SK-N-SH treated with all-trans-retinoic acid at 6 μM for 48 hours (cell line): Measurements from ENCODE around the gene PMVK.

ENCODE experiments used
- ATAC-seq: fragments of 200-7000 bp; cut with Tn5 transposase; 3 replicates; pipeline ENCODE4 v1.9.1; 2020; ENCODE audit warnings: mild to moderate bottlenecking, moderate library complexity
- ARNTL ChIP-seq: fragments of 450-650 bp; formaldehyde crosslinking; IDR thresholded peaks from 2 replicates; pipeline ENCODE4 v1.5.0; 2020; ENCODE audit warnings: low read depth, mild to moderate bottlenecking, moderate library complexity, borderline replicate concordance
- BACH2 ChIP-seq: fragments of 250-450 bp; sonication (Bioruptor Pico); IDR thresholded peaks from 2 replicates; pipeline ENCODE4 v1.9.0; 2021; ENCODE audit warnings: mild to moderate bottlenecking, borderline replicate concordance
- CSDC2 ChIP-seq: fragments of 250-450 bp; sonication (Bioruptor Pico); IDR thresholded peaks from 2 replicates; pipeline ENCODE4 v1.5.0; 2020; ENCODE audit warnings: mild to moderate bottlenecking, moderate library complexity
- PPARA ChIP-seq: fragments of 250-450 bp; sonication (Bioruptor Pico); IDR thresholded peaks from 2 replicates; pipeline ENCODE4 v1.5.0; 2020; ENCODE audit warnings: mild to moderate bottlenecking, borderline replicate concordance
- RARB ChIP-seq: fragments of 250-450 bp; sonication (Bioruptor Pico); IDR thresholded peaks from 2 replicates; pipeline ENCODE4 v1.8.0; 2021; ENCODE audit warnings: mild to moderate bottlenecking, moderate library complexity
- TCF4 ChIP-seq: fragments of 250-450 bp; sonication (Bioruptor Pico); IDR thresholded peaks from 2 replicates; pipeline ENCODE4 v1.8.0; 2021; ENCODE audit warnings: mild to moderate bottlenecking, moderate library complexity, borderline replicate concordance
- TOX ChIP-seq: fragments of 250-450 bp; sonication (Bioruptor Pico); IDR thresholded peaks from 2 replicates; pipeline ENCODE4 v1.8.0; 2021; ENCODE audit warnings: mild to moderate bottlenecking, moderate library complexity, borderline replicate concordance
- ZC3H10 ChIP-seq: fragments of 250-450 bp; sonication (Bioruptor Pico); IDR thresholded peaks from 2 replicates; pipeline ENCODE4 v1.5.1; 2021; ENCODE audit warnings: mild to moderate bottlenecking, moderate library complexity
- ZFP3 ChIP-seq: fragments of 250-450 bp; sonication (Bioruptor Pico); IDR thresholded peaks from 2 replicates; pipeline ENCODE4 v1.5.0; 2020; ENCODE audit warnings: mild to moderate bottlenecking, moderate library complexity
- ZFP30 ChIP-seq: fragments of 450-650 bp; formaldehyde crosslinking; IDR thresholded peaks from 2 replicates; pipeline ENCODE4 v1.5.0; 2022; ENCODE audit warnings: mild to moderate bottlenecking, moderate library complexity
- ZNF565 ChIP-seq: fragments of 450-650 bp; formaldehyde crosslinking; conservative IDR thresholded peaks from 2 replicates; pipeline ENCODE4 v1.5.0; 2020; ENCODE audit warnings: low read depth, mild to moderate bottlenecking, moderate library complexity
- ZNF8 ChIP-seq: fragments of 450-650 bp; formaldehyde crosslinking; IDR thresholded peaks from 2 replicates; pipeline ENCODE4 v1.5.0; 2020; ENCODE audit warnings: mild to moderate bottlenecking, moderate library complexity
- TF ChIP-seq, protein P1 (sequence below): fragments of 250-450 bp; sonication (Bioruptor Pico); IDR thresholded peaks from 2 replicates; pipeline ENCODE4 v1.5.1; 2020; ENCODE audit warnings: low read depth, mild to moderate bottlenecking, moderate library complexity
- TF ChIP-seq, protein P2 (sequence below): fragments of 250-450 bp; sonication (Bioruptor Pico); IDR thresholded peaks from 2 replicates; pipeline ENCODE4 v1.5.1; 2021; ENCODE audit warnings: mild to moderate bottlenecking, moderate library complexity
- TF ChIP-seq, protein P3 (sequence below): fragments of 250-450 bp; sonication (Bioruptor Pico); IDR thresholded peaks from 2 replicates; pipeline ENCODE4 v1.8.0; 2021; ENCODE audit warnings: low read depth, mild to moderate bottlenecking, moderate library complexity, borderline replicate concordance
- TF ChIP-seq, protein P4 (sequence below): fragments of 250-450 bp; sonication (Bioruptor Pico); IDR thresholded peaks from 2 replicates; pipeline ENCODE4 v1.5.0; 2020; ENCODE audit warnings: mild to moderate bottlenecking, moderate library complexity
- TF ChIP-seq, protein P5 (sequence below): fragments of 250-450 bp; sonication (Bioruptor Pico); IDR thresholded peaks from 2 replicates; pipeline ENCODE4 v1.8.0; 2020; ENCODE audit warnings: mild to moderate bottlenecking, moderate library complexity, borderline replicate concordance

Gene PMVK

GRCh38 chr1:154972213-154972516 is 35.6 kb upstream of the PMVK start:
- TF ChIP-seq, protein P1, sequence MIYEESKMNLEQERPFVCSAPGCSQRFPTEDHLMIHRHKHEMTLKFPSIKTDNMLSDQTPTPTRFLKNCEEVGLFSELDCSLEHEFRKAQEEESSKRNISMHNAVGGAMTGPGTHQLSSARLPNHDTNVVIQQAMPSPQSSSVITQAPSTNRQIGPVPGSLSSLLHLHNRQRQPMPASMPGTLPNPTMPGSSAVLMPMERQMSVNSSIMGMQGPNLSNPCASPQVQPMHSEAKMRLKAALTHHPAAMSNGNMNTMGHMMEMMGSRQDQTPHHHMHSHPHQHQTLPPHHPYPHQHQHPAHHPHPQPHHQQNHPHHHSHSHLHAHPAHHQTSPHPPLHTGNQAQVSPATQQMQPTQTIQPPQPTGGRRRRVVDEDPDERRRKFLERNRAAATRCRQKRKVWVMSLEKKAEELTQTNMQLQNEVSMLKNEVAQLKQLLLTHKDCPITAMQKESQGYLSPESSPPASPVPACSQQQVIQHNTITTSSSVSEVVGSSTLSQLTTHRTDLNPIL (CRISPR knock-in tag), result no peak
- TF ChIP-seq ZFP30 (CRISPR knock-in tag) (no peak), CSDC2 (CRISPR knock-in tag) (no peak), ZNF565 (CRISPR knock-in tag) (no peak), TCF4 (no peak)
- ATAC-seq, result no peak

DNA sequence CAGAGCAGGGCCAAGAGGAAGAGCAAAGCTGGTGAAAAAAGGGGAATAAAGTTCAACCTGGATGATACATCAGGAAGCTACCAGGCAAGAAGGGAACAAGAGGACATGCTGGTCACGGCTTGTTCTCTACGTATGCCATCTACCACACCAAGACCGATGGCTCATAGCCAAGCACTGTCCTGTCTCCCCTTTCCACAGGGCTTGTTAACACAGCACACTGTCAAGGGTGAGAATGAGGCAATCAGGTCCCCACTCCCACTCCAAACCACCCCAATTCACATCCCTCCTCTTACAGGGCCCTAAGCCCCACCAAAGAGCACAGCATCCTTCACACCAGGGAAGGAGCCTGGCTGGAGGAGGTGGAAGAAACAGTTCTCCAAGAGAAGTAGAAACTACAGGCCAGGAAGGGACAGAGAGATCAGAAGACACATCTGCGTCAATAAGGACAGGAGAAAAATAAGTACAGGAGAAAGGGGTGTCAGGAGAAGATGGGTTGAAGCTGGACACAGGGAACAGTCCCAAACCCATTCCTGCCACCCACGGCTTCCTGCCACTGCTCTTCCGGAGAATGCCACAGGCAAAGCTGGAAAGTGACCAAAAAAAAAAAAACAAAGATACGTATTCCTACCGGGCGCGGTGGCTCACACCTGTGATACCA is 35.0 kb upstream of the PMVK start:
- TF ChIP-seq, protein P2, sequence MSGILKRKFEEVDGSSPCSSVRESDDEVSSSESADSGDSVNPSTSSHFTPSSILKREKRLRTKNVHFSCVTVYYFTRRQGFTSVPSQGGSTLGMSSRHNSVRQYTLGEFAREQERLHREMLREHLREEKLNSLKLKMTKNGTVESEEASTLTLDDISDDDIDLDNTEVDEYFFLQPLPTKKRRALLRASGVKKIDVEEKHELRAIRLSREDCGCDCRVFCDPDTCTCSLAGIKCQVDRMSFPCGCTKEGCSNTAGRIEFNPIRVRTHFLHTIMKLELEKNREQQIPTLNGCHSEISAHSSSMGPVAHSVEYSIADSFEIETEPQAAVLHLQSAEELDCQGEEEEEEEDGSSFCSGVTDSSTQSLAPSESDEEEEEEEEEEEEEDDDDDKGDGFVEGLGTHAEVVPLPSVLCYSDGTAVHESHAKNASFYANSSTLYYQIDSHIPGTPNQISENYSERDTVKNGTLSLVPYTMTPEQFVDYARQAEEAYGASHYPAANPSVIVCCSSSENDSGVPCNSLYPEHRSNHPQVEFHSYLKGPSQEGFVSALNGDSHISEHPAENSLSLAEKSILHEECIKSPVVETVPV (CRISPR knock-in tag), result no peak
- no peak for TF ChIP-seq PPARA
- TF ChIP-seq, protein P3, sequence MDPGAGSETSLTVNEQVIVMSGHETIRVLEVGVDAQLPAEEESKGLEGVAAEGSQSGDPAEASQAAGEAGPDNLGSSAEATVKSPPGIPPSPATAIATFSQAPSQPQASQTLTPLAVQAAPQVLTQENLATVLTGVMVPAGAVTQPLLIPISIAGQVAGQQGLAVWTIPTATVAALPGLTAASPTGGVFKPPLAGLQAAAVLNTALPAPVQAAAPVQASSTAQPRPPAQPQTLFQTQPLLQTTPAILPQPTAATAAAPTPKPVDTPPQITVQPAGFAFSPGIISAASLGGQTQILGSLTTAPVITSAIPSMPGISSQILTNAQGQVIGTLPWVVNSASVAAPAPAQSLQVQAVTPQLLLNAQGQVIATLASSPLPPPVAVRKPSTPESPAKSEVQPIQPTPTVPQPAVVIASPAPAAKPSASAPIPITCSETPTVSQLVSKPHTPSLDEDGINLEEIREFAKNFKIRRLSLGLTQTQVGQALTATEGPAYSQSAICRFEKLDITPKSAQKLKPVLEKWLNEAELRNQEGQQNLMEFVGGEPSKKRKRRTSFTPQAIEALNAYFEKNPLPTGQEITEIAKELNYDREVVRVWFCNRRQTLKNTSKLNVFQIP (CRISPR knock-in tag), result no peak
- no peak for TF ChIP-seq ZNF8
- TF ChIP-seq TOX (CRISPR knock-in tag), result no peak
- TF ChIP-seq ARNTL (CRISPR knock-in tag), result no peak
- no peak for TF ChIP-seq BACH2 (CRISPR knock-in tag)
- no peak for TF ChIP-seq ZC3H10 (CRISPR knock-in tag)
- TF ChIP-seq, protein P4, sequence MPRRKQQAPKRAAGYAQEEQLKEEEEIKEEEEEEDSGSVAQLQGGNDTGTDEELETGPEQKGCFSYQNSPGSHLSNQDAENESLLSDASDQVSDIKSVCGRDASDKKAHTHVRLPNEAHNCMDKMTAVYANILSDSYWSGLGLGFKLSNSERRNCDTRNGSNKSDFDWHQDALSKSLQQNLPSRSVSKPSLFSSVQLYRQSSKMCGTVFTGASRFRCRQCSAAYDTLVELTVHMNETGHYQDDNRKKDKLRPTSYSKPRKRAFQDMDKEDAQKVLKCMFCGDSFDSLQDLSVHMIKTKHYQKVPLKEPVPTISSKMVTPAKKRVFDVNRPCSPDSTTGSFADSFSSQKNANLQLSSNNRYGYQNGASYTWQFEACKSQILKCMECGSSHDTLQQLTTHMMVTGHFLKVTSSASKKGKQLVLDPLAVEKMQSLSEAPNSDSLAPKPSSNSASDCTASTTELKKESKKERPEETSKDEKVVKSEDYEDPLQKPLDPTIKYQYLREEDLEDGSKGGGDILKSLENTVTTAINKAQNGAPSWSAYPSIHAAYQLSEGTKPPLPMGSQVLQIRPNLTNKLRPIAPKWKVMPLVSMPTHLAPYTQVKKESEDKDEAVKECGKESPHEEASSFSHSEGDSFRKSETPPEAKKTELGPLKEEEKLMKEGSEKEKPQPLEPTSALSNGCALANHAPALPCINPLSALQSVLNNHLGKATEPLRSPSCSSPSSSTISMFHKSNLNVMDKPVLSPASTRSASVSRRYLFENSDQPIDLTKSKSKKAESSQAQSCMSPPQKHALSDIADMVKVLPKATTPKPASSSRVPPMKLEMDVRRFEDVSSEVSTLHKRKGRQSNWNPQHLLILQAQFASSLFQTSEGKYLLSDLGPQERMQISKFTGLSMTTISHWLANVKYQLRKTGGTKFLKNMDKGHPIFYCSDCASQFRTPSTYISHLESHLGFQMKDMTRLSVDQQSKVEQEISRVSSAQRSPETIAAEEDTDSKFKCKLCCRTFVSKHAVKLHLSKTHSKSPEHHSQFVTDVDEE (CRISPR knock-in tag), result no peak
- no peak for TF ChIP-seq RARB (CRISPR knock-in tag)
- TF ChIP-seq, all 23 proteins: peak for 0
- ATAC-seq, result no peak

DNA sequence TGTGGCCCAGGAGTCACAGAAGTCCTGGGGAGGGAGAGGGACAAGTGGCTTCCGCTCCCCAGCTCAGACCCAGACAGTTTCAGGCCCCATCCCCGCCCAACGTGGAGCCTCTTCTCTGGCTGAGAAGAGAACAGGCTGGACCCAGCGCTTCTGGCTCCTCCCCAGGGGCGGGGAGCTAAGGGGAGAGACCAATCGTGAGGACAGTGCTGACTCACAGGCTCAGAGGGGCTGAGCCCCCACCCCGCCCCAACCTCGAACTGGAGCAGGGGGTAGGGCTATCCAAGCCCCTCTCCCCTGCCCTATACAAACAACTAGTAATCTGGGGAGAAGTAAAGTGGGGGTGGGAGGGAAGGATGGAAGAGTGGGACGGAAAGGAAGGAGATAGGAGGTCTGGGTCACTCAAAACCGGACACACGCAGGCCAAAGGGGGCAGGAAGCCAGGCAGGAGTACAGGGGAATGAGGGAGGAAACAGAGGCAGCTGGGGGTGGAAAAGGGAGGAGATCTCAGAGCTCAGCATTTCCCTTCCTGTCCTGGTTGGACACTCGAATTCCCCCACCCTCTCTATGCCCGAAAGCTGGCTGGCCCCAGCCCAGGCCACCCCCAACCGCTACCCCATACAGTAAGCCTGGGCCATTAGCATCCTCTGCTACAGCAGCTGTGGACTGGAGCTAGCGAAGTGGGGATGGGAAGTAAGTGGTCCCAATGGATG is 34.3 kb upstream of the PMVK start, which contains the start of gene SHC1:
Gene SHC1 (minus strand): TSS at position 117 of the 710 bp plus-strand sequence. CDS start 221 bp downstream, outside the sequence.
- TF ChIP-seq, protein P5, sequence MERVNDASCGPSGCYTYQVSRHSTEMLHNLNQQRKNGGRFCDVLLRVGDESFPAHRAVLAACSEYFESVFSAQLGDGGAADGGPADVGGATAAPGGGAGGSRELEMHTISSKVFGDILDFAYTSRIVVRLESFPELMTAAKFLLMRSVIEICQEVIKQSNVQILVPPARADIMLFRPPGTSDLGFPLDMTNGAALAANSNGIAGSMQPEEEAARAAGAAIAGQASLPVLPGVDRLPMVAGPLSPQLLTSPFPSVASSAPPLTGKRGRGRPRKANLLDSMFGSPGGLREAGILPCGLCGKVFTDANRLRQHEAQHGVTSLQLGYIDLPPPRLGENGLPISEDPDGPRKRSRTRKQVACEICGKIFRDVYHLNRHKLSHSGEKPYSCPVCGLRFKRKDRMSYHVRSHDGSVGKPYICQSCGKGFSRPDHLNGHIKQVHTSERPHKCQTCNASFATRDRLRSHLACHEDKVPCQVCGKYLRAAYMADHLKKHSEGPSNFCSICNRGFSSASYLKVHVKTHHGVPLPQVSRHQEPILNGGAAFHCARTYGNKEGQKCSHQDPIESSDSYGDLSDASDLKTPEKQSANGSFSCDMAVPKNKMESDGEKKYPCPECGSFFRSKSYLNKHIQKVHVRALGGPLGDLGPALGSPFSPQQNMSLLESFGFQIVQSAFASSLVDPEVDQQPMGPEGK (CRISPR knock-in tag), result peak; percentile 80
- TF ChIP-seq ZFP3 (CRISPR knock-in tag) (no peak), PPARA (no peak), ZC3H10 (CRISPR knock-in tag) (no peak), BACH2 (CRISPR knock-in tag) (no peak), TOX (CRISPR knock-in tag) (no peak)
- TF ChIP-seq, protein P1 (CRISPR knock-in tag), result no peak
- TF ChIP-seq, all 23 proteins: peak for 1
- ATAC-seq, result peak; percentile 73
